GM23338 (cell line): ENCODE results near the gene ZFYVE27. TPM values are rescaled to one million over a fixed set of nuclear protein-coding genes. Genes with fewer than 3 reads are reported as not detected.

Experiments used
- ATAC-seq: fragments of 200-7000 bp; cut with Tn5 transposase; 3 replicates; pipeline ENCODE4 v1.9.1; 2020
- DNase-seq: peaks from one replicate; pipeline ENCODE4 v3.0.0-alpha.2; 2015; ENCODE audit warnings: low spot score
- H2AFZ ChIP-seq: fragments of 200-600 bp; sonication (generic); 2 replicates; pipeline ENCODE4 v1.8.0; 2016; ENCODE audit warnings: antibody characterized with exemption, mild to moderate bottlenecking, moderate library complexity
- H3F3A ChIP-seq: fragments of 200-600 bp; sonication (generic); replicated peaks from 2 replicates; pipeline ENCODE4 v1.8.0; 2017; ENCODE audit warnings: antibody characterized with exemption, mixed run types, low read depth
- H3K27ac ChIP-seq: fragments of 200-600 bp; sonication (generic); 2 replicates; pipeline ENCODE4 v1.6.1; 2016; ENCODE audit warnings: low read depth
- H3K27me3 ChIP-seq: fragments of 200-600 bp; sonication (generic); 2 replicates; pipeline ENCODE4 v1.8.0; 2016; ENCODE audit warnings: mild to moderate bottlenecking, mixed run types, moderate library complexity; ENCODE audit not compliant: insufficient read depth
- H3K36me3 ChIP-seq: fragments of 200-600 bp; sonication (generic); 2 replicates; pipeline ENCODE4 v1.8.0; 2016; ENCODE audit warnings: mild to moderate bottlenecking; ENCODE audit not compliant: insufficient read depth
- H3K4me1 ChIP-seq: fragments of 200-600 bp; sonication (generic); 2 replicates; pipeline ENCODE4 v1.8.0; 2016; ENCODE audit warnings: mild to moderate bottlenecking, moderate library complexity; ENCODE audit not compliant: insufficient read depth
- H3K4me2 ChIP-seq: fragments of 200-600 bp; sonication (generic); 2 replicates; pipeline ENCODE4 v1.7.1; 2017; ENCODE audit warnings: mixed run types
- H3K4me3 ChIP-seq: fragments of 200-600 bp; sonication (generic); 2 replicates; pipeline ENCODE4 v1.6.1; 2016; ENCODE audit warnings: mixed run types
- H3K79me2 ChIP-seq: fragments of 200-600 bp; sonication (generic); replicated peaks from 2 replicates; pipeline ENCODE4 v1.8.0; 2017; ENCODE audit warnings: mild to moderate bottlenecking; ENCODE audit not compliant: insufficient read depth
- H3K9me2 ChIP-seq: fragments of 200-600 bp; sonication (generic); 2 replicates; pipeline ENCODE4 v1.8.0; 2017; ENCODE audit not compliant: insufficient read depth
- H4K20me1 ChIP-seq: fragments of 200-600 bp; sonication (generic); replicated peaks from 2 replicates; pipeline ENCODE4 v1.8.0; 2017; ENCODE audit warnings: mild to moderate bottlenecking; ENCODE audit not compliant: insufficient read depth
- H3K27ac Mint-ChIP-seq: 2 replicates; pipeline ENCODE4 v1.8.0; 2020; ENCODE audit warnings: inconsistent platforms, mild to moderate bottlenecking, moderate library complexity, mixed read lengths
- H3K27me3 Mint-ChIP-seq: 3 replicates; pipeline ENCODE4 v1.8.0; 2022; ENCODE audit warnings: low read depth, mild to moderate bottlenecking, moderate library complexity, mixed read lengths, inconsistent platforms; ENCODE audit not compliant: insufficient read depth, poor library complexity
- H3K36me3 Mint-ChIP-seq: 3 replicates; pipeline ENCODE4 v1.8.0; 2021; ENCODE audit warnings: low read depth, mild to moderate bottlenecking, inconsistent platforms, moderate library complexity, mixed read lengths
- H3K4me1 Mint-ChIP-seq: 3 replicates; pipeline ENCODE4 v1.8.0; 2020; ENCODE audit warnings: mild to moderate bottlenecking, inconsistent platforms, mixed read lengths
- H3K4me3 Mint-ChIP-seq: 3 replicates; pipeline ENCODE4 v1.8.0; 2021; ENCODE audit warnings: moderate library complexity, mild to moderate bottlenecking, inconsistent platforms, mixed read lengths
- H3K9me3 Mint-ChIP-seq: 3 replicates; pipeline ENCODE4 v1.8.0; 2020; ENCODE audit warnings: moderate library complexity, mild to moderate bottlenecking, inconsistent platforms, mixed read lengths
- CTCF ChIP-seq, 2 experiments: fragments of 200-600 bp in 1 of 2; sonication (generic) in 1 of 2; conservative IDR thresholded peaks; 2 replicates each; pipeline versions ENCODE4 v1.5.1 to v1.6.1; 2016 to 2017; ENCODE audit warnings: antibody characterized with exemption in 2 of 2, low read depth in 2 of 2, mild to moderate bottlenecking in 2 of 2, moderate library complexity in 1 of 2
- ETS1 ChIP-seq: IDR thresholded peaks from 2 replicates; pipeline ENCODE4 v1.6.1; 2016; ENCODE audit warnings: antibody characterized with exemption
- JUNB ChIP-seq: IDR thresholded peaks from one replicate; pipeline ENCODE4 v1.6.1; 2016; ENCODE audit warnings: antibody characterized with exemption; ENCODE audit not compliant: unreplicated experiment
- NANOG ChIP-seq: IDR thresholded peaks from 2 replicates; pipeline ENCODE4 v1.6.1; 2016; ENCODE audit warnings: antibody characterized with exemption, borderline replicate concordance
- POLR2AphosphoS5 ChIP-seq: IDR thresholded peaks from 2 replicates; pipeline ENCODE4 v1.6.1; 2016; ENCODE audit warnings: antibody characterized with exemption, low read depth
- REST ChIP-seq: IDR thresholded peaks from one replicate; pipeline ENCODE4 v1.6.1; 2018; ENCODE audit warnings: antibody characterized with exemption; ENCODE audit not compliant: unreplicated experiment
- STAT1 ChIP-seq: IDR thresholded peaks from one replicate; pipeline ENCODE4 v1.6.1; 2016; ENCODE audit warnings: antibody characterized with exemption; ENCODE audit not compliant: unreplicated experiment
- ZNF114 ChIP-seq: fragments of 250-450 bp; sonication (Bioruptor Pico); IDR thresholded peaks from 2 replicates; pipeline ENCODE4 v1.5.0; 2020; ENCODE audit warnings: mild to moderate bottlenecking, moderate library complexity
- ZNF331 ChIP-seq: fragments of 250-450 bp; sonication (Bioruptor Pico); IDR thresholded peaks from 2 replicates; pipeline ENCODE4 v1.5.0; 2020; ENCODE audit warnings: low read depth, mild to moderate bottlenecking, moderate library complexity
- ZNF462 ChIP-seq: fragments of 250-450 bp; sonication (Bioruptor Pico); IDR thresholded peaks from 2 replicates; pipeline ENCODE4 v1.5.0; 2020; ENCODE audit warnings: mild to moderate bottlenecking, moderate library complexity
- polyA plus RNA-seq: library from polyadenylated mRNA; unstranded; fragments of >200 nt; fragmentation: Nextera tagmentation; extraction: Ambion mirVana; gene quantifications from 2 replicates; pipeline ENCODE4 v1.2.1, GENCODE V29; 2016
- total RNA-seq: library from RNA; depleted of rRNA; stranded (reverse); fragments of >200 nt; shearing (Covaris generic); gene quantifications from 2 replicates; pipeline ENCODE4 v1.2.3, GENCODE V29; 2014

ZFYVE27 gene
- total and polyA plus RNA-seq, 2 experiments from 2014 or later: 15.0 to 25.8 TPM

- Mint-ChIP-seq H3K9me3 (no peaks in the 10 kb centered on the region; the same call in 2 of the 3 replicates), H3K36me3 (no peaks in the 10 kb centered on the region), H3K27me3 (peaks cover 15% of the 10 kb centered on the region), H3K27ac (no peak overlapping the region), H3K4me1 (peaks cover 27% of the 10 kb centered on the region), H3K4me3 (no peak overlapping the region; the same call in 2 of the 3 replicates)
- H3F3A ChIP-seq: no peaks in the 10 kb centered on the region
- H3K4me1 ChIP-seq: peaks cover 25% of the 10 kb centered on the region
- no peaks in the 10 kb centered on the region; the same call in 1 of the 2 replicates for H3K36me3 ChIP-seq
- no peak overlapping the region for H3K27ac ChIP-seq
- H2AFZ ChIP-seq: peak overlapping the region; percentile 38; the same call in 1 of the 2 replicates
- ATAC-seq (peak; percentile 38), DNase-seq (no peak)
- H4K20me1 ChIP-seq: no peaks in the 10 kb centered on the region
- no peak overlapping the region for H3K4me2 ChIP-seq
- no peaks in the 10 kb centered on the region for H3K27me3 ChIP-seq
- H3K79me2 ChIP-seq: no peaks in the 10 kb centered on the region
- no peak for TF ChIP-seq ETS1
- no peak for TF ChIP-seq JUNB
- no peak for TF ChIP-seq REST
- no peak for TF ChIP-seq ZNF462 (CRISPR knock-in tag)
- TF ChIP-seq NANOG: no peak
- no peak for TF ChIP-seq STAT1
- TF ChIP-seq ZNF331 (CRISPR knock-in tag): no peak
- no peak for TF ChIP-seq ZNF114
- no peak for TF ChIP-seq POLR2AphosphoS5
- no peak for TF ChIP-seq CTCF (conservative IDR thresholded peaks at IDR 0.05; ENCODE audit: low read depth in 2 of 2)
- H3K9me2 ChIP-seq: no peaks in the 10 kb centered on the region
- no peak overlapping the region for H3K4me3 ChIP-seq
These were observed 44.1 kb downstream of the ZFYVE27 start for GRCh38 chr10:97780841-97781617.
